ENCODE measurements around the gene ROPN1.

ROPN1 gene

GRCh38 chr3:123936400-123936799, 55.5 kb downstream of the ROPN1 start:
- Histone ChIP-seq H3F3A (ENCODE audit: insufficient read depth, low read length) (no peaks in the 10 kb centered on the region), H3K9me3 (replicated peaks; ENCODE audit: insufficient read depth, low read length) (no peaks in the 10 kb centered on the region), H3K9ac (ENCODE audit: low read length) (no peak overlapping the region), H3K27ac (ENCODE audit: low read length) (no peak overlapping the region), H3K27me3 (replicated peaks; ENCODE audit: insufficient read depth, low read length) (no peaks in the 10 kb centered on the region), H3K4me3 (ENCODE audit: low read length) (no peak overlapping the region), H3K36me3 (replicated peaks; ENCODE audit: insufficient read depth, low read length) (no peaks in the 10 kb centered on the region), H3K4me2 (ENCODE audit: low read depth, low read length) (no peak overlapping the region), H3K79me2 (ENCODE audit: low read length) (no peaks in the 10 kb centered on the region), H2AFZ (ENCODE audit: low read length) (no peak overlapping the region), H3K9me2 (replicated peaks; ENCODE audit: insufficient read depth, low read length) (no peaks in the 10 kb centered on the region), H4K20me1 (ENCODE audit: insufficient read depth, low read length) (no peaks in the 10 kb centered on the region), H3K4me1 (ENCODE audit: low read length) (no peaks in the 10 kb centered on the region)
- no peak for TF ChIP-seq CTCF (IDR thresholded peaks at IDR 0.05; ENCODE audit: low read length)
- no peak for TF ChIP-seq EZH2phosphoT487 (IDR thresholded peaks at IDR 0.05; ENCODE audit: low read length)
- TF ChIP-seq EZH2 (optimal IDR thresholded peaks at IDR 0.05; ENCODE audit: low read depth, low read length), result no peak
- no peak for DNase-seq

- H2AFZ ChIP-seq (ENCODE audit: low read length), result no peak overlapping the region
- no peak overlapping the region for H3K9ac ChIP-seq (ENCODE audit: low read length)
- no peaks in the 10 kb centered on the region for H3K27me3 ChIP-seq (replicated peaks; ENCODE audit: insufficient read depth, low read length)
- no peaks in the 10 kb centered on the region for H3K9me2 ChIP-seq (replicated peaks; ENCODE audit: insufficient read depth, low read length)
- H3K79me2 ChIP-seq (ENCODE audit: low read length), result no peaks in the 10 kb centered on the region
- H3K4me2 ChIP-seq (ENCODE audit: low read depth, low read length), result no peak overlapping the region
- no peak overlapping the region for H3K4me3 ChIP-seq (ENCODE audit: low read length)
- no peak for DNase-seq
- TF ChIP-seq EZH2phosphoT487 (IDR thresholded peaks at IDR 0.05; ENCODE audit: low read length) (no peak), EZH2 (optimal IDR thresholded peaks at IDR 0.05; ENCODE audit: low read depth, low read length) (no peak), CTCF (IDR thresholded peaks at IDR 0.05; ENCODE audit: low read length) (no peak)
- no peaks in the 10 kb centered on the region for H3K9me3 ChIP-seq (replicated peaks; ENCODE audit: insufficient read depth, low read length)
- H3K27ac ChIP-seq (ENCODE audit: low read length), result no peak overlapping the region
- no peaks in the 10 kb centered on the region for H4K20me1 ChIP-seq (ENCODE audit: insufficient read depth, low read length)
- no peaks in the 10 kb centered on the region for H3K4me1 ChIP-seq (ENCODE audit: low read length)
- H3F3A ChIP-seq (ENCODE audit: insufficient read depth, low read length), result no peaks in the 10 kb centered on the region
- no peaks in the 10 kb centered on the region for H3K36me3 ChIP-seq (replicated peaks; ENCODE audit: insufficient read depth, low read length)
Observed at GRCh38 chr3:123935830-123936229, 56.1 kb downstream of the ROPN1 start.

GRCh38 chr3:123934250-123934649, 57.7 kb downstream of the ROPN1 start:
- 0 out of 2 replicates have a peak, but pooled peaks cover 3% of the 10 kb centered on the region for H3K36me3 ChIP-seq (replicated peaks; ENCODE audit: insufficient read depth, low read length)
- H3K9me3 ChIP-seq (replicated peaks; ENCODE audit: insufficient read depth, low read length), result no peaks in the 10 kb centered on the region
- no peaks in the 10 kb centered on the region for H3K27me3 ChIP-seq (replicated peaks; ENCODE audit: insufficient read depth, low read length)
- no peaks in the 10 kb centered on the region for H3F3A ChIP-seq (ENCODE audit: insufficient read depth, low read length)
- H3K9me2 ChIP-seq (replicated peaks; ENCODE audit: insufficient read depth, low read length), result no peaks in the 10 kb centered on the region
- TF ChIP-seq EZH2phosphoT487 (IDR thresholded peaks at IDR 0.05; ENCODE audit: low read length) (no peak), CTCF (IDR thresholded peaks at IDR 0.05; ENCODE audit: low read length) (no peak), EZH2 (optimal IDR thresholded peaks at IDR 0.05; ENCODE audit: low read depth, low read length) (no peak)
- H3K79me2 ChIP-seq (ENCODE audit: low read length), result no peaks in the 10 kb centered on the region
- H3K4me1 ChIP-seq (ENCODE audit: low read length), result no peaks in the 10 kb centered on the region
- H2AFZ ChIP-seq (ENCODE audit: low read length), result no peak overlapping the region
- no peak for DNase-seq
- no peak overlapping the region for H3K27ac ChIP-seq (ENCODE audit: low read length)
- no peaks in the 10 kb centered on the region for H4K20me1 ChIP-seq (ENCODE audit: insufficient read depth, low read length)
- H3K4me3 ChIP-seq (ENCODE audit: low read length), result no peak overlapping the region
- no peak overlapping the region for H3K4me2 ChIP-seq (ENCODE audit: low read depth, low read length)
- no peak overlapping the region for H3K9ac ChIP-seq (ENCODE audit: low read length)
